ENCODE measurements around the gene JHY.

GRCh38 chr11:122837528-122838346 is 44.8 kb upstream of the JHY start:
- TF ChIP-seq REST (IDR thresholded peaks at IDR 0.05) (no peak), CTCF (IDR thresholded peaks at IDR 0.05; ENCODE audit: low read depth, low read length, missing input control) (no peak), EGR1 (IDR thresholded peaks at IDR 0.05; ENCODE audit: low read depth in 2 of 2) (no peak), GABPA (IDR thresholded peaks at IDR 0.05 in 1 of 2, conservative IDR thresholded peaks at IDR 0.05 in 1 of 2) (no peak), YY1 (IDR thresholded peaks at IDR 0.05) (no peak), FOXA2 (IDR thresholded peaks at IDR 0.05) (no peak)
